ENCODE data around the gene THSD4.

GRCh38 chr15:71187526-71187925 is 72.3 kb downstream of the THSD4 start:
- TF ChIP-seq CTCF (IDR thresholded peaks at IDR 0.05) (no peak), POLR2AphosphoS5 (IDR thresholded peaks at IDR 0.05; ENCODE audit: low read depth, low read length) (no peak), TCF7L2 (IDR thresholded peaks at IDR 0.05; ENCODE audit: low read depth, low read length) (no peak), REST (IDR thresholded peaks at IDR 0.05; ENCODE audit: insufficient read depth in 1 of 2, low read depth in 2 of 2, low read length in 1 of 2) (no peak)
